ENCODE measurements around the gene STPG4.

The STPG4 gene

GRCh38 chr2:47049502-47049901, 105.6 kb downstream of the STPG4 start:
- DNase-seq = no peak

DNA sequence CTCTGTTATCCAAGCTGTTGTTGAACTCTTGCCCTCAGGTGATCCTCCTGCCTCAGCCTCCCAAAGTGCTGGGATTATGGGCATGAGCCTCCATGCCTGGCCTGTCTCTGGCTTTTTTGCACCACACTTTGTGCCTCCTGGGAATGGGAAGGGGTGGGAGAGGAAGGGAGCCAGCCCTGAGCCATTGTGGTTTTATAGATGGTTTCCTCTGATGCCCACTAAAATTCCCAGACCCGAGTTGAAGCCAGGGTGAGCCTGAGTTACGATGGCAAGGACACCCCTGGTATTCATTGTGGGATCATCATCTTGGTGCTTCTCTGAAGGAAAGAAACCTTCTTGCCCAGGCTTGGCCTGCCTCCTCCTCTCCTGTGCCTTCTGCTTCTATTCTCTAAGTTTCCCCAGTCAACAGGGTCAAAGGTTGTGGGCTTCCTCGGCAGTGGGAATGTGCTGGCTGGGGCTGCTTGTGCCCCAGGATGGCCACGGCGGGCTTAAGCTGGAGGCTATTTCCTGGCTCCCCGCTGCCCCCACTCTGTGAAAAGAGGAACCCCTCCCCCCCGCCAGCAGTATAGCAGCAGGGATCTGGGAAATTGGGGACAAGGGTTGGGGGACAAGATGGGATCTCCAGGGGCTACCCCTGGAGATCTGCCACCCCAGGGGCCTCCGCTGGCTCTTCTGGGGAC, 106.2 kb downstream of the STPG4 start:
- no peak for DNase-seq

- DNase-seq = no peak
Measured at GRCh38 chr2:47046271-47046670, 108.8 kb downstream of the STPG4 start.

DNA sequence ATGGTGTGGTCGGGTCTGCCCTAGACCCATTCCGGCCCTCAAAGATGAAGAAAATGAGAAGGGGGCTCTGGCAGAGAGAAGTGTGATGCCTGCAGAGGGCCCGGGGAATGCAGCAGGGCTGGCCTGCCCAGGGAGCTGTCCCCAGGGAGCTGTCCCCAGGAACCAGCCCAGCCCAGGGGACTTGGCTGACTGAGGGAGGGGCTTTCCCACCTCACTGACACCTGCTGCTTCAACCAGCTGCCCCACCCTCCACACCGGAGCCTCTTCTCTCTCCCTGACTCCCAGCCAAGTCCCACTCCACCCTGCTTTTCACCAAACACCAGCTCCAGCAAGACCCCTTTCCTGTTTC, 111.2 kb downstream of the STPG4 start:
- DNase-seq = no peak

DNA sequence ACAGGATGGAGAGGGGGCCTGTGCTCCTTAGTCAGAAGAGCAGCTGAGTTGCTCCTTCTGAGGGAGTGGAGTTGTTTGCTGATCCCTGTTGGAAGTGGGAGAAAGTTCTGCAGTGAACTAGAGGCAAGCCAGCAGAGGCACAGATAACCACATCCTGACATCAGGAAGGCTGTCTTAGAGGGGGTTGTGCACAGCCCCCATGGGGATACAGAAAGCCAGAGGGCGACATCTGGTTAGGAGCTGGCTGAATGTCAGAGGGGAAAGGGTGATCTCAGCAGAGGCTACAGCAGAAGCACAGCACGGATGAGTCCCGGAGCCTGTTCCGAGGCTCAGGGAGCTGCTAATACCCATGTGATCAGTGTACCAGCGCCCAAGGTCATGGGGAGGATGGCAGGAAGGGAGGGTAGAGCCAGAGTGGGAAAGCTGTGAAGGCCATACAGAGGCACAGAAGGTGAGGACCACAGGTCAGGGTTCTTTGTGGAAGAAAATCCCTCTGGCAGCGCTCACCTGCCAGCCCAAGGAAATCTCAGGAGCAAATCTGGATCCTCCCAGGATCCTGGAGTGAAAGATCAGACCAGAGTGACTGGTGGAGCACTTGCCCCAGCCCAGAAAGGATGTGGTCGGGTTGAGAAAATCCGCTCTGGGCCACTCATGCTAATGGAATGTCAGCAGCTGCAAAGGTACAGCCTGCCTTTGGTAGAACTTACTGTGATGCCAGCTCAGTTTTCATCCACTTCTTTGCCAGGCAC, 111.8 kb downstream of the STPG4 start:
- peak; percentile 94 for DNase-seq

- no peak for DNase-seq
Measured at GRCh38 chr2:47041891-47042684, 113.0 kb downstream of the STPG4 start.

GRCh38 chr2:47041063-47041462, 114.0 kb downstream of the STPG4 start:
- peak; percentile 21 for DNase-seq

DNA sequence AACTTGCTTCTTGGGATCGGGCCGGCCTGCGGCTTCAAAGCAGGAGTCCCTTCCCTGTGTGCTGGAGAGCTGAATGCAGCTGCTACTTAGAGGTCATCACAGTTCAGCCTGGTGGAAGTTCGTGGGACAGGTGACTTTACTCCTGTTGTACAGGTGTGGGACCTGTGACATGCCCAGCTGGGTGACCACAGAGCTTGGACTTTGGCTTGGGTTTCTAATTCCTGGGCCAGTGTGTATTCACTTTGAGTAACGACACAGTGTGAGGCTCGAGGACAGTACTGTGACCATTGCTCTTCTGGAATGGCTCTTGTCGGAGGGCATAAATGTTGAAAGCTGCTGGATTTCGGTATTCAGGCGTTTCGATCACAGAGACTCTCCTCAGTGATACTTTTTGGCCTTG, 114.5 kb downstream of the STPG4 start:
- DNase-seq = no peak

- no peak for DNase-seq
Measured at GRCh38 chr2:47039913-47040562, 115.1 kb downstream of the STPG4 start.

- no peak for DNase-seq
Measured at GRCh38 chr2:47039489-47039870, 115.6 kb downstream of the STPG4 start.

DNA sequence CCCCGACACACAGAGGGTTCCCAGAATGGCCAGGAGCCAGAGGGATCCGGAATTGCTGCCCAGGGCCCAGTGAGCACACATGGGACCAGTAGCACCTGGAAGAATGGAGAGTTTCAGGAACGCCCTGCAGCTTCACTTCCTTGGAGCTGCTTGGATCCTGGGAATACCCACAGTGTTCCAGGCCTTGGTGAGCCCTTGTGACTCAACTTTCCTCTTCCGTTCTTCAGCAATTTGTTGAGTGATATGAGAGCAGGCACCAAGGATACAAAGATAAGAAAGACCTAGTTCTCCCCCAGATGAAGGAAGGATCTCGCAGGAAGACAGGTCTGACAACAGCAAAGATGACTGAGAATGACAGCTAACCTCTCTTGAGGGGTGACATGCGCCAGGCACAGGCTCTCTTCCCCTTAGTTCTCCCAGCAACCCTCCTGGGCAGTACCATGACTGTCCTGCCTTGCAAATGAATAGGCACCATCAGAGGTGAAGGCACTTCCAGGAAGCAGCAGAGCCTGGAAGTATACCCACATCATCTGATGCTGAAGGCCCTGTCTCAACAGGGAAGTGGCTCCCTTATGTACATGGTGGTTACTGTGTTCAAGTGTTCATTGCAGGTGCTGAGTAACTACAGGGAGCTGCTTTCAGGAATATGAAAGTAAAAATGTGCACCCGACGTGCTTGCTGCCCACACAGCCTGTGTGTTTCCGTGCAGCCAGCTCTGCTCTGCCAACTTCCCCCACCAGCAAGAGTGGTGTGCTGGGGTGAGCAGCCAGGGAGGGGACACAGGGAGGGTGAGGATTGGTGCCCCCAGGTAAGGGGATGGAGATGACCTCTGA, 116.2 kb downstream of the STPG4 start:
- no peak for DNase-seq

GRCh38 chr2:47037678-47038077, 117.4 kb downstream of the STPG4 start:
- DNase-seq = no peak
